ENCODE results near the gene ELMO1.

- TF ChIP-seq POLR2A (IDR thresholded peaks at IDR 0.05) (no peak), CTCF (IDR thresholded peaks at IDR 0.05) (no peak)
These were observed 193.2 kb downstream of the ELMO1 start for GRCh38 chr7:37255327-37255944.

All from ovary (tissue), 3 donors.